Colonic mucosa (tissue), 4 donors: Measurements from ENCODE around the gene RPS2. TPM values are rescaled to one million over a fixed set of nuclear protein-coding genes. Genes with fewer than 3 reads are reported as not detected.
A peak's percentile ranks its signal among the peaks of the same experiment; 100 is the strongest.
"Not testable (repeated sequence)": the region's sequence is repeated elsewhere in the genome, so short reads cannot be mapped to it uniquely, and the experiment has no call there.

ENCODE experiments used
- DNase-seq: peaks from one replicate; pipeline ENCODE4 v3.0.0-alpha.2; 2020
- H3K27ac ChIP-seq: fragments of 200-600 bp; one replicate; pipeline ENCODE4 v1.8.0; 2021
- H3K27me3 ChIP-seq: fragments of 200-600 bp; one replicate; pipeline ENCODE4 v1.8.0; 2021
- H3K36me3 ChIP-seq: fragments of 200-600 bp; one replicate; pipeline ENCODE4 v1.8.0; 2021
- H3K4me1 ChIP-seq: fragments of 200-600 bp; one replicate; pipeline ENCODE4 v1.8.0; 2021; ENCODE audit warnings: mild to moderate bottlenecking
- H3K4me3 ChIP-seq: fragments of 200-600 bp; one replicate; pipeline ENCODE4 v1.8.0; 2021
- H3K9ac ChIP-seq, 2 donors: one replicate each; pipeline ENCODE4 v1.7.0; 2013; ENCODE audit warnings: control low read depth in 2 of 2, low read depth in 2 of 2, low read length in 2 of 2
- H3K9me3 ChIP-seq: fragments of 200-600 bp; one replicate; pipeline ENCODE4 v1.8.0; 2021
- CTCF ChIP-seq: fragments of 200-600 bp; IDR thresholded peaks from one replicate; pipeline ENCODE4 v1.8.0; 2022; ENCODE audit warnings: antibody characterized with exemption, mild to moderate bottlenecking
- intact Hi-C: fragments of 100-400 bp; cut with DNase I; formaldehyde crosslinking; loops from one replicate; pipeline ENCODE4 v1.14.1; 2022
- total RNA-seq, 2 donors: library from RNA; stranded (reverse); fragmentation: NEBNext Ultra II Directional in 1 of 2; extraction: Animal tissue kit (Norgen Biotek cat#: 25700) in 1 of 2; gene quantifications; one replicate each; pipeline ENCODE4 v1.2.1, GENCODE V29; 2021
- donor health status: healthy.
- donor health status: DM: no; HTN: no; CAD: no.
- donor health status: DM: no; HTN: no; CAD: no.

RPS2 gene
- total RNA-seq, 2 donors from 2014 or later: 1,996 to 2,736 TPM

DNA sequence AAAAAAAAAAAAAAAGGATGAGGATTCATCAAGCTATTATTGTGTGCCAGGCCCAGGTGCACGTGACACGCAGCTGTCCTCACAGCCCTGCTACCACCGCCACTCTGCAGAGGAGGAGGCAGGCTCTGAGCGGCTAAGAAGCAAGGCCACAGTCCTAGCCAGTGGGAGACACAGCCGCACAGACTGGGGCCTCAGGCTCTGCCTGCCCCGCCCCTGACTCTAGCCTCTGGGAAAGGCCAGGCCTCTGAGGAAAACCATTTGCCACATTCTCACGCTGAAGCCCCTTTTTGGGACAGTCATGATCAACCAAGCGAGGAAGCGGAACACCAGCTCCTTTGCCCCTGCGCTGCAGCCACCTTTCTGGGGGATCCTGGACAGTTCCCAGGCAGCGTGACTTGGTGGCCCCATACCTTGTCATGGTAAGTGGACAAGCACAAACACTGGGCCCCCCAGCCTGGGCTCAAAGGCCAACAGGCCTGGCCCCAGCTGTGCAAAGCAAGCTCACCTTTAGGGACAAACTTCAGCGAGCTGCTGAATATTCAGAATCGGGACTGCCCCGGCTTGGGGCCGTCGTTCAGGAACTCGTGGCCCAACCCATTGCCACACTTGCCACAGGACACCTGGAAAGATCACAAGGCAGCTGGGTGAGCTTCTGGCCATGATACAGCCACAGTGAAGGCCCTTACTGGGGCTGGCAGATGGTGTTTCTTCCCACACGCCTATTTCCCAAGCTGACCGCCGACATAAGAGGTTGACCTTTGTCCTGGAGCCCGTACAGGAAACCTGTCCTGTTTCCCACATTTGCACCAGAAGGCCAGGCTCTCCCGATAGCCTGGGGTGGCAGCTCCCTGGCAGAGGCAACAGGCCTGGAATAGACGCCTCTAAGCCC, 24.1 kb downstream of the RPS2 start:
- peak; percentile 58 for DNase-seq
- peak overlapping the region; percentile 76 for H3K27ac ChIP-seq
- peaks cover 16% of the 10 kb centered on the region for H3K4me1 ChIP-seq
- H3K4me3 ChIP-seq: no peak overlapping the region
- no peaks in the 10 kb centered on the region for H3K9me3 ChIP-seq
- H3K9ac ChIP-seq: peak overlapping the region; percentile 24 to 92
- intact Hi-C loops: no loop called here
- no peak for TF ChIP-seq CTCF
- H3K27me3 ChIP-seq: no peaks in the 10 kb centered on the region
- H3K36me3 ChIP-seq: peaks cover 4% of the 10 kb centered on the region

- H3K9ac ChIP-seq, H3K36me3 ChIP-seq, H3K4me3 ChIP-seq, H3K9me3 ChIP-seq, intact Hi-C loops, H3K27me3 ChIP-seq: not testable (repeated sequence)
- peak overlapping the region; percentile 76 for H3K27ac ChIP-seq
- H3K4me1 ChIP-seq: peaks cover 16% of the 10 kb centered on the region
- peak; percentile 43 for DNase-seq
Observed at GRCh38 chr16:1939833-1940232, 24.8 kb downstream of the RPS2 start.

- no peak for DNase-seq
- Histone ChIP-seq H3K4me1 (peaks cover 16% of the 10 kb centered on the region), H3K4me3 (no peak overlapping the region), H3K9me3 (no peaks in the 10 kb centered on the region), H3K9ac (no peak overlapping the region), H3K27ac (no peak overlapping the region), H3K36me3 (peaks cover 4% of the 10 kb centered on the region), H3K27me3 (no peaks in the 10 kb centered on the region)
- intact Hi-C loops: no loop called here
- no peak for TF ChIP-seq CTCF
Observed at GRCh38 chr16:1938910-1939309, 25.7 kb downstream of the RPS2 start.

DNA sequence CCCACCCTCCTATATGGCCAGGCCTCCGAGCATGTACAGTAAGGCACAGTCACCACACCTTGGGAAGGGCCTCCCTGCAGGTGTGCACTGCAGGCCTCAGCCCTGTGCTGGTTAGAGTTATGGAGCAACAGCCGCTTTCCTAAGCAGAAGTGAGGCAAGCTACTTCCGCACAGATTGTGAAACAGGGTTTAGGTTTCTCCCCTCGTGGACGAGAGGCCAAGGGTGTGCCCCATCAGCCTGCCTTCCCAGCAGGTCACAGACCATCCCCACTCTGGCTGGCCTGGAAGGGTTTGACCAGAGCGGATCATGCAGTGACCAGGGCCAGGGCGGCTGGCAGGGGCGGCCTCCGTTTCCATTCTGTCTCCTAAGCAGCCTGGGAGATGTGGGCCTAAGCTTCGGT, 26.3 kb downstream of the RPS2 start:
- Histone ChIP-seq H3K9ac (no peak overlapping the region), H3K9me3 (no peaks in the 10 kb centered on the region), H3K27ac (no peak overlapping the region), H3K4me3 (no peak overlapping the region), H3K4me1 (peaks cover 16% of the 10 kb centered on the region), H3K27me3 (no peaks in the 10 kb centered on the region), H3K36me3 (peaks cover 4% of the 10 kb centered on the region)
- intact Hi-C loops: no loop called here
- TF ChIP-seq CTCF: no peak
- DNase-seq: no peak

GRCh38 chr16:1936945-1937479, 27.6 kb downstream of the RPS2 start:
- H3K9ac ChIP-seq: no peak overlapping the region
- intact Hi-C loops: no loop called here
- H3K27me3 ChIP-seq: no peaks in the 10 kb centered on the region
- no peaks in the 10 kb centered on the region for H3K9me3 ChIP-seq
- no peak for DNase-seq
- H3K4me3 ChIP-seq: no peak overlapping the region
- TF ChIP-seq CTCF: no peak
- H3K4me1 ChIP-seq: peaks cover 12% of the 10 kb centered on the region
- peaks cover 4% of the 10 kb centered on the region for H3K36me3 ChIP-seq
- no peak overlapping the region for H3K27ac ChIP-seq

- H3K36me3 ChIP-seq: no peaks in the 10 kb centered on the region
- DNase-seq: no peak
- H3K9me3 ChIP-seq: no peaks in the 10 kb centered on the region
- TF ChIP-seq CTCF: no peak
- H3K27me3 ChIP-seq: no peaks in the 10 kb centered on the region
- H3K9ac ChIP-seq: no peak overlapping the region
- no peaks in the 10 kb centered on the region for H3K4me1 ChIP-seq
- H3K4me3 ChIP-seq: no peak overlapping the region
- intact Hi-C loops: no loop called here
- H3K27ac ChIP-seq: no peak overlapping the region
Observed at GRCh38 chr16:1933097-1933661, 31.4 kb downstream of the RPS2 start.
